ENCODE results near the gene SFRP5.

Gene SFRP5

DNA sequence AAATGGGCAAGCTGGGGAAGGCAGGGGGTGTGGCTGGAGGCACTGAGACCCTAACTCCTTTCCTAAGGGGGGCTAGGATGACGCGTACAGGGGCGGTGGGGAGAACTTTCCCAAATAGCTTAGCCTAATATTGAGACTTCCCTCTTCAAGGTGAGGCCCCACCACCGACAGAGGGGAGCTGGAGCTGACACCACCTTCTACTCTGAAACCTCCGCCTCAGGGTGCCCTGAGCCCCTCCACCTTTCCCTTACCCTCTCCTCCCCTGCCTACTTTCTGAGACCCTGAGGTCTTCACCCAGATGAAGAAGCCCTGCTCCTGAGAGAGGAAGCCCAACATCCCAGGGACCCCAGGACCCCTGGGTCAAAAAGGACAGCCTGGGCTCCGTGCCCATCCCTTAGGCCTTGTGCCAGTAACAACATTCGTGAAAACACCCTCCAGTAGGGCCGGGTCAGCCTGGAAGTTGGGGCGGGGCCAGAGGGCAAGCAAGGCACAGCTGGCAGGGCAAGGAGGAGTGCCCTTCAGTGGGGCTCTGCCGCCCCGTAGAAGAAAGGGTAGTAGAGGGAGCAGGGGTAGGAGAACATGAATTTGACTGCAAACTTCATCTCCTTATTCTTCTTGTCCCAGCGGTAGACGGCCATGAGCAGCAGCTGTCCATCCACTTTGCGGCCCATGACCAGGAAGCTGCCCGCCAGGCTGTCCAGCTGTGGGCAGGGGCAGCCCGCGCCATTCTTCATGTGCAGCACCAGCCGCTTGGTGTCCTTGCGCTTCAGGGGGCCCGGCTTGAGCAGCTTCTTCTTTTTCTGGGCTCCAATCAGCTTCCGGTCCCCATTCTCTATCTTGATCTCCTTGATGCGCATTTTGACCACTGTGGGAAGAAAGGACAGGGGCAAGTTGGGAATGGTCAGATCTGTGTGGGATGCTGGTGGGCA, 4.5 kb downstream of the SFRP5 start:
- intact Hi-C loops (cut with DNase I) = no loop called here
- no peak for DNase-seq

DNA sequence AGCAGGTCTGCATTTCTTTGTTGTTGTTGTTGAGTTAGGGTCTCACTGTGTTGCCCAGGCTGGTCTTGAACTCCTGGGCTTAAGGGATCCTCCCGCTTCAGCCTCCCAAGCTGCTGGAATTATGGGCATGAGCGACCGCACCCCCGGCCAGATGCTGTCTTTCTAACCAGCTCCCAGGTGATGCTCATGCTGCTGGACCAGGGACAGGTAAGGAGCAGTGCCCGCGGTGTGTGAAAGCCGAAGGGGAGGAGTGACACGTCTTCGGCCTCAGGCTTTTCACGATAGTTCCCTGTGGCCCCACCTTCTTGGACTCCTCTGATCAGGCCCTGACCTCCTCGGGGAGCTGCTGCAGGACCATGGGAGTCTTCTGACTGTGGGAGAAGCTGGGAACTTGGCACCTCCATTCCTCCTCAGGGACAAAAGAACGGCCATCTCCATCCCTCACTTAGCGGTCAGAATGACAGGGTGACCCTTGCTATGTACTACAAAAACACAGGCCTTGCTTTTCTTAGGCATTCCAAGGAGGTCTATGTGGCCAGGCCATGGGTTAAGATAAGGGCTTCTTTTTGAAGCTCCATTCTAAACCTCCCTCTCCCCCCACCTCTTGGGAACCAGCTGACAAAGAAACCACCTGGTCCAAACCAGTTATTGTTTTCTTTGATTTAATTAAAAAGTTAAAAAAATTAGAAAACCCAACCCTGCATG, 5.5 kb downstream of the SFRP5 start:
- DNase-seq = peak in 1 of 10 donors; percentile 22
- intact Hi-C loops (cut with DNase I) = no loop called here

DNA sequence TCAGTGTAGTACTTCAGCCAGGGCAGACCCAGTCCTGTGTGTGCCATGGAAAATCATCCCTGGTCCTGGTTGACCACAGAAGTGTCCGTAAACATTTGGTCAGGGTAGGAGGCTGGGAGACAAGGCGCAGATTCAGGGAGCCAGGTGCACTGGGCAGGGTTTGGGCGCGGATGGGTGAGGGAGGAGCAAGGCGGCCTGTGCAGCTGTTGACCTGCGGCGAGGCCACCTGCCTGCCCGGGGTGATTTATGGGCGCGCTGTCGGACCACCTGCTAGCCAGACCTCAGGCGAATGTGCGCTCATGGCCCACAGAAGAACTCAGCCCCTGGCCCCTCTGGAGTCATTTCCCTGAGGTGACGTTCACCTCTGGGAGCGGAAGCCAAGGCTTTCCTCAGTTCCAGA, 6.6 kb downstream of the SFRP5 start:
- DNase-seq = no peak
- intact Hi-C loops (cut with DNase I) = no loop called here

DNA sequence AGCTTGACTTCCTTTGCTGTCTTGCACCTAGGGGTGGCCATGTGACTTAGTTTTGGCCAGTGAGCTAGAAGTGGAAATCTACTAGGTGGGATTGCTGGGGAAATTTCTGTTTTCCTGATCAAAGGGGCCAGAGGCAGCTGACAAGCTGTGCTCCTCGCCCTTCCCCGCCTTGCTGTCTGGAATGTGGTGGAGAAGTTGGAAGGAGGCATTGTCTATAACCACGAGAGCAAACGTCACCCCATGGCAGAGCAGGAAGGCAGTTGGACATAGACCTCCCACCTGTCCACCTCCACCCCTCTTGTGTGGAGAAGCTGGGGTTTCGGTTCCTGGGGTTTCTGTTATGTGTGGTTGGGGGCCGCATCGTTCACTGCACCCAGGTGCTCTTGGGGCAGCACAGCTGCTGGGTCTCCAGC, 7.3 kb downstream of the SFRP5 start:
- DNase-seq = peak in 3 of 10 donors; percentile 5 to 40 (median 10)
- intact Hi-C loops (cut with DNase I) = no loop called here

DNA sequence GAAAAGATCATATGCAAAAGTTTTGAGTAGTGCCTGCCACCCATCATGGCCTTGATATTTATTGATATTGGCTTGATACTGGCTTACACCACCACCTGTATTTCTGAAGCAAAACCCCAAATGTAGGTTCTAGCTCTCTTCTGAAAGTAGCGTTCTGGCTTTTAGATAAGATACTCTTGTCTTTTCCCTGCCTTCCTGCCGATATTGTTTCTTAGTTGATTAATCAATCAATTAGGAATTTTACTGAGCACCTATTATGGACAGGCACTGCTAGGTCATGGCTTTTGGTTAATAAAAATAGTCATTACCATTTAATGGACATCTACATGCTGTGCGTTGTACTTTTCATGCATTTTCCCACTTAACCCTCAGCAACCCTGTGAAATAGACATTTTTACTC, 7.9 kb downstream of the SFRP5 start:
- no peak for DNase-seq
- intact Hi-C loops (cut with DNase I) = no loop called here

DNA sequence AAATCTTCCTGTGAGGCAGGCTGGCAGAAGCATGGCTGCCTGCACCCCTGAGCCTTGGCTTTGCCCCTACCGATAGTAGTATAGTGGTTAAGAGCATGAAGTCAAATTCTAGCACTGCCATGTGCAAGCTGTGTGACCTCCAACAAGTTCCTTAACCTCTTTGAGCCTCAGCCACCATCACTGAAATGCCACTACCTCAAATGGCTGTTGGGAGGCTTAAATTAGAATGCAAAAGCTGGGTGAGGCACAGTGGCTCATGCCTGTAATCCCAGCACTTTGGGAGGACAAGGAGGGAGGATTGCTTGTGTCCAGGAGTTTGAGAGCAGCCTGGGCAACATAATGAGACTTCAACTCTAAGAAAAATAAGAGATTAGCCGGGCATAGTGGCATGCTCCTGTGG, 8.4 kb downstream of the SFRP5 start:
- intact Hi-C loops (cut with DNase I) = no loop called here
- DNase-seq = peak in 3 of 10 donors; percentile 6 to 39 (median 11)

DNA sequence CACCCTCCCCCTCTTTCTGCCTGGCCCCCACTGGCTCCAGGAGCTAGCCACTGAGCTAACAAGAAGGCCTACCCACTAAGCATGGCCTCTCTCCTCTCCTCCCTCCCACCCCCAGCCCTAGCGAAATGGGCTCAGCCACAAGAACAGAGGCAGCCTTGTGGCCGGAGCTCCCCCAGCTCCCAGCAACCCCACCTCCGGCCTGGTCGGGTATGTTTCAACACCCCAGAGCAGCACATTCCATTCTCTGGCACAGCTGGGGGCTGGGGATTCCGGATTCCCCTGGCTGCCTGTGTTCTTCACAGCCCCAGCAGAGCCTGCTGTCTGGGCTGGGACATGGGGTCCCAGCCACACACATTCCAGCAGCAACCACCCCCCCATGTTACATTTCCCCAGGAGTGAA, 9.0 kb downstream of the SFRP5 start:
- peak in 5 of 10 donors; percentile 35 to 83 (median 53) for DNase-seq
- intact Hi-C loops (cut with DNase I) = no loop called here

DNA sequence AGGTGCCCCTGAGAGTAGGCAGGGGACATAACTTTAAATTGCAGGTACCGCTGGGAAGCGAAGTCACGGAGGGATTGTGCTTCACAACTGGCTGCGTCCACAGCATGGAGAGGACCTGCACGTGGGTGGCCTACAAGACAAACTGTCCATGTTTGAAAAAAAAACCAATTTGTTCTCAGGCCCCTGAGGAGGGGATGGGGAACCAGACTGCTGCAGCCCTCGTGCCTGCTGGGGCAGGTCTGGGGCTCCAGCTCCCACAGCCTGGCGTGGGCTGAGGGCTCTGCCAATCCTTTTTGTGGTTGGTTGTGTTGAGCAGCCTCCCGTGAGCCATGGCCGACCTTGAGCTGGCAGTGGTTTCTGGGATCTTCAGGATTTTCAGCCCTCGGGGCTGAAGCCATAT, 9.7 kb downstream of the SFRP5 start:
- intact Hi-C loops (cut with DNase I) = no loop called here
- peak in 3 of 10 donors; percentile 58 to 82 (median 80) for DNase-seq

DNA sequence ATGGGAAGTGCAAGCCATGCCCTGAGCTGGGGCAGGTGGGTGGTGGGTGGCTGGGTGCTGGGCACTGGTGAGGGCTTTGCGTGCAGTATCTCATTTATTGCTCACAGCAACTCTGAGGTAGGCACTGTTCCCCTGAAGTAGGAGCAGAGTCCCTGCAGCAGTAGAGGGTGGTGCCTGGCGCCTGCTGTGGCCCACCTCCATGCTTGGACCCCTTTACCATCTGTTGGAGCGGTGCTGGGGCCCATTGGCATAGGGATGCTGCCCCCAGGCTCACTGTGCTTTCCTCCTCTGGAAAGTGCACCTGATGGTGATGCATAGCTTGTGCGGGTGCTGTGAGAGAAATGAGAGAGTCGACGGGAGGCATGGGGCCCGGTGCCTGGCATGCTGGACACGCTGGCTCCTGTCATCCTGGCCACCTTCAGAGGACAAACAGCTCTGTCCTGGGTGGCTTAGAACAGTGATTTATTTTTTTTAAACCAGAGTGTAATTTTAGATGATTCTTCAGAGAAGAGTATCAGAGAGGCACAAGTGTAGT, 10.4 kb downstream of the SFRP5 start:
- intact Hi-C loops (cut with DNase I) = no loop called here
- peak in 3 of 10 donors; percentile 72 to 85 (median 81) for DNase-seq

DNA sequence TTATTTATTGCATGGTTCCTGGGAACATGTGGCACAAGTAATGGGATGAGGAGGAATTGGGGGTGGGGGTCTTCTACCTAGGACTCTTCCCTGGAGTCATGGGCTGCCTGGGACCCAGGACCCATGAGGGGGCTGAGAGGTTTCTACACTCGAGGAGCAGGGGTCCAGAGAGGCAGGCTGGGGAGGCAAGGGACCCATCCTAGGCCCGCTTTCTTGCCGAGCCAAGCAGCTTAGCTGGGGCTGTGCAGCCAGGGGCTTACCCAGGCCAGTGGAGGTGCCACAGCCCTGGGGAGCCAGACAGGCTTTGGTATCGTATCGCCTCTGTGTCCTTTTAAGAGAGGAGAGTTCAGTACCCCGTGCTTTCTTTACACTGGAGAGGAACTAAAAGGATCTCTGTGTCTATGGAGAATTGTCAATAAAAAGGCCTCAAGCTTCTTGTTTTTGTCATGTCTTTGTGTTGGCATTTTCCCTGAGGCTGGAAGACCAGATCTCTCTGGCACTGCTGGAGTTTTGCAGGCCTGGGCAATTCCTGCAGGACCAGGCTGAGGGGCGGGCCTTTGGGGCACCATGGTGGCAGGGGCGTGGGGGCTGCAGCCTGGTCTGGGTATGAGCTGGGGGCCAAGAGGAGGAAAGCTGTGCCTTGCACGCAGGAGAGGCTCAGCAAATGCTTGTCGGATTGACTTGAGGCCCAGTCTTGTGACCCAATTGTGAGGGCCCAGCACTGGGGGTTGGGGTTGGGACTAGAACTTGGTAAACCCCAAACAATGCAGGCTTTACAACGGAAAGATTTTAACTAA, 11.1 kb downstream of the SFRP5 start:
- DNase-seq = peak in 2 of 10 donors; percentile 68 to 82
- intact Hi-C loops (cut with DNase I) = no loop called here

DNA sequence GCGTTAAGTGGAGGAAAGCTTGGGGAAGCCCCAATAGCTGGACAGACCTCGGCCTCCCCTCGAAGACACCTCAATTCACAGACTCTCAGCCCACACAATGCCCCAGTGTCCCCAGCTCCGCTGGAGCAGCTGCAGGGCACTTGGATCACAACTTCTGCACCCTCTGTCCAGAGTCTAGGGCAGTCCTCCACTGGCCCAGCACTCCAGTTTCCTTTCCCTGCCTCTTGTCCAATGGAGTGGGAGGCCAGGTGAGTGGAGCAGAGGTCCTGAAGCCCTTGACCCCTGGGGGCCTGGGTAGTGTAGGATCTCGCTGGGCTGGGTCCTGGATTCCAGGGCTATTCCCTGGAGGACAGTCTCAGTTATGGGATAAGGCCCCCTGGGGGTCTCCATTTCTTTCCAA, 11.9 kb downstream of the SFRP5 start:
- intact Hi-C loops (cut with DNase I) = loop anchor here (1.0 to 5.0 kb wide), 2 partner anchors 109 to 282 kb away; no protein-coding TSS in a partner anchor

DNA sequence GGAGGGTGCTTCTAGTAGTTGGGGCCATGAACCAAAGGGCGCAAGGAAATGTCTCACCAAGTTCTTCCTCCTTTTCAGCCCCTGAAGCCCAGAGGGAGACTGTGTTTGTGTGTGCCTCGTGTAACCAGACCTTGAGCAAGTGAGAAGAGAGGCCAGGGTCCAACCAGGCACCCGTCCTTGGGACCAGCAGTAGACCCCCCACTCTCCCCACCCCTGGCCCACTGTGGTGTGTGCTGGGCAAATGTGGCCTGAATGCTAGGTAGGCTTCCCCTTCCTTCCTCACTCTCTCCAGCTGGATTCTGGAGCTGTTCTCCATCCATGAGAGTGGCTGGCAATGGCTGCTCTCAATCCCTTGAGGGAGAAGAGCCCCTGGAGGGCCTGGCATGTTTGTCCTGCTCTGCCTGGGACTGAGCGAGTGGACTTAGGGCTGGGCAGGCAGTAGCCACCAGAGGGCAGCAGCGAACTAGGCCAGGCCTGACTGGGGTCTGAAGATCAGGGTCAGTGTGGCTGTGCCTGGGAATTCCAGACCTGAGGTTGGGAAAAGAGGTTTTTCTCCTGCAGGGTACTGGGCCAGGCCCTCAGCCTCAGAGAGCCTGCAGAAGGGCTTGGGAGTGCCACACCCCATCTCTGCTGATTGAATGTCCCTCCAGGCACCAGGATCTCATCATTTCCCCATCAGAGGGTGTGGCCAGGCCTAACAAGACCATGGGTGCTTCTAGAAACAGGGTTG, 12.5 kb downstream of the SFRP5 start:
- peak; percentile 60 to 96 (median 75) for DNase-seq
- intact Hi-C loops (cut with DNase I) = loop anchor here (1.0 to 5.0 kb wide), 2 partner anchors 110 to 283 kb away; no protein-coding TSS in a partner anchor

More for the DNA sequence above, 11.9 kb downstream of the SFRP5 start:
- DNase-seq = peak in 2 of 10 donors; percentile 62 to 69

DNA sequence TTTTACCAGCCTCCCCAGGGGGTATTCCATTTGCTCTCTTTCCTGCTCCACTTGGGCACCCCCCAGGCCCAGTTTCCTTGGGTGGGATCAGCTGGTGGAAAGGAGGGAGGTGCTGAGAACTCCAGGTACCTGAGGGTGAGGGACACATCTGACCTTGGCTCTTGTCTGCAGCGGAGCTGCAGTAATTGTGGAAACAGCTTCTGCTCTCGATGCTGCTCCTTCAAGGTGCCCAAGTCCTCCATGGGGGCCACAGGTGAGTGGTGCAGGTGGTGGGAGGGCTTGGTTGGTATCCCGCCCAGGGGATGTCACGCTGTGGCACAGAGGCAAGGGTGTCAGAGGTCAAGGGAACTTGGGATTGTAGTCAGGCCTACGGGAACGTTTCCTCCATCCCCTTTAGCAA, 14.3 kb downstream of the SFRP5 start:
- peak in 2 of 10 donors; percentile 15 to 57 for DNase-seq
- intact Hi-C loops (cut with DNase I) = loop anchor here (5.0 kb wide), 1 partner anchor 285 kb away; no protein-coding TSS in a partner anchor

DNA sequence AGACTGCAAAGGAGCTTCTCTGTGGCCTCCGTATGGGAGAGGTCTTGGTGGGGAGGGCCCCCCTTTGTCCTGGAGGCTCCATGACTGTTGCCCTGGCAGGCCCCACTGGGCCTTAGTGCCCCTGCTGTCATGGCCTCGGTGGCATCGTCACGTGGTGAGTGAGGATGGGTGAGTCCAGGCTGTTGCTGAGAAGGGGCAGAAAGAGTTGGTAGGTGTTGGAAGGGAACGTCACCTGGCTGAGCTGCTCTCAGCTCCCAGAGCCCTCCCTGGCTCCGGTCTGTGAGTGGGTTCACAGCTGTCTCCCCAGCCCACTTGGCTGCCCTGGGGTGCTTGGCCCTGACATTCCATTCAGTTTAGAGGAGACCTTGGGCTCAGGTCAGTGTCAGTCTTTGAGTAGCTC, 16.1 kb downstream of the SFRP5 start:
- DNase-seq = peak in 2 of 10 donors; percentile 44 to 72
- intact Hi-C loops (cut with DNase I) = loop anchor here (5.0 kb wide), 1 partner anchor 287 kb away; no protein-coding TSS in a partner anchor

DNA sequence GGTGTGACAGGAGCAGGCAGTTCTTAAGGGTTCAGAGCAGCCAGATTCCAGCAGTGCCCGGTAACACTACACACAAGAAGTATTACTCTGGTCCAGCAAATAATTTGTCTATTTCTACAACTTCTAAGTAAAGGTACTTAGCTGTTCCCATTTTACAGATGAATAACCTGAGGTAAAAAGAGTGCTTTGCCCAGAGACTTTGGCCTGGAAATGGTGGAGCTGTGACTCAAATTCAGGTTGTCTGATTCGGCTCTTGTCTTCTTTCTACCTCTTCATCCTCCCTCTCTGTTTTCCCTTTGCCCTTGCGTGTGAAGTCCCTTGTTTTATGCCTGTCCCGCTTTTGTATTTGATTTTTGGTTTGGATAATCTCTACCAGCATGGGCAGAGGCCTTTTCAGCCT, 17.1 kb downstream of the SFRP5 start:
- intact Hi-C loops (cut with DNase I) = loop anchor here (5.0 kb wide), 1 partner anchor 288 kb away; no protein-coding TSS in a partner anchor
- no peak for DNase-seq

DNA sequence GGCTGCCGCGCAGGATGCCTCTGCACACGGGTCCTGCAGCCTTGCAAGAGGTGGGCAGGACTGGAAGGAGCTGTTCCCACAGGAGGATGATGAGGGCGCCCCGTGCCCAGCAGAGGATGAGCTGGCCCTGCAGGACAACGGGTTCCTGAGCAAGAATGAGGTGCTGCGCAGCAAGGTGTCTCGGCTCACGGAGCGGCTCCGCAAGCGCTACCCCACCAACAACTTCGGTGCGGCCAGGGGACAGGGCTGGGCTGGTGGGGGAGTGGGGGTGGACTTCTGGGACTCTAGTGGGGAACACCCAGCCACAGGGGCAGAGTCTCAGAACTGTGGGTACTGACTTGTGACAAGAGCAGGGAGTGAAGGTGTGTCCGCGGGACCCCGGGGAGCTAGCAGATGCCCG, 18.8 kb downstream of the SFRP5 start:
- intact Hi-C loops (cut with DNase I) = no loop called here

DNA sequence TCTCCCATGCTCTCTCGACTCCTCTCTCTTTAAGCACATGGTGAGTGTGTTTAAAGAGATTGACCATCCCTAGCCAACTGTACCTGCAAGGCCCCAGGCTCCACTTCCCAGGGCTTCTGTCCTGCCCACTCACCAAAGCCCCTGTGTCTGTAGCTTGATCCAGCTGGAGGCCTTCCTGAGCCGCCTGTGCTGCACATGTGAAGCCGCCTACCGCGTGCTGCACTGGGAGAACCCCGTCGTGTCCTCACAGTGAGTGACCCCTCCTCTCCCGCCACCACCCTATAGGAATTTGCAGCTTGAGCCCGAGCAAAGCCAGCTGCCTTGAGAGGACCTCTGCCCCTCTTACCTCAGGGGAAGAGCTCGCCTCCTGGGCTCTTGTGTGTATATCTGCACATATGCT, 23.7 kb downstream of the SFRP5 start:
- peak in 2 of 10 donors; percentile 67 to 71 for DNase-seq

More for the DNA sequence above, 18.8 kb downstream of the SFRP5 start:
- peak in 2 of 10 donors; percentile 67 to 70 for DNase-seq

DNA sequence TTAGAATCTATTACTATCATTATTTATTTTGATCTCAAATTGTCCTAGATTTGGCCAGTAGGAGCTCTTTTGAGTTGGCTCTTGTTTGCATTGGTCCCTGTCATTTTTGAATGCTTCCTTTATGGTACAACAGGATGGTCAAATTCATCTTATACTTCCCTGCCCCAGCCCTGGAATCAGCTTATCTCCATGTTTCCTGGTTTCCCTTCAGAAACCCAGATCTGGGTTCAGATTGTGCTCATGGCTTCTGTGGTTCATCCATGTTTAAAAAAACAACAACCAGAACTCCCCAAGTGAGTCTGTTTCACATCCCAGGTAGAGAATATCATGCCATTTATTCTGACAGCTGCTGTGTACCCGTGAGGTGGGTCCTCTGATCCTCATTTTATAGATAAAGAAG, 24.2 kb downstream of the SFRP5 start:
- no peak for DNase-seq
- intact Hi-C loops (cut with DNase I) = no loop called here

More for the DNA sequence above, 23.7 kb downstream of the SFRP5 start:
- intact Hi-C loops (cut with DNase I) = no loop called here

DNA sequence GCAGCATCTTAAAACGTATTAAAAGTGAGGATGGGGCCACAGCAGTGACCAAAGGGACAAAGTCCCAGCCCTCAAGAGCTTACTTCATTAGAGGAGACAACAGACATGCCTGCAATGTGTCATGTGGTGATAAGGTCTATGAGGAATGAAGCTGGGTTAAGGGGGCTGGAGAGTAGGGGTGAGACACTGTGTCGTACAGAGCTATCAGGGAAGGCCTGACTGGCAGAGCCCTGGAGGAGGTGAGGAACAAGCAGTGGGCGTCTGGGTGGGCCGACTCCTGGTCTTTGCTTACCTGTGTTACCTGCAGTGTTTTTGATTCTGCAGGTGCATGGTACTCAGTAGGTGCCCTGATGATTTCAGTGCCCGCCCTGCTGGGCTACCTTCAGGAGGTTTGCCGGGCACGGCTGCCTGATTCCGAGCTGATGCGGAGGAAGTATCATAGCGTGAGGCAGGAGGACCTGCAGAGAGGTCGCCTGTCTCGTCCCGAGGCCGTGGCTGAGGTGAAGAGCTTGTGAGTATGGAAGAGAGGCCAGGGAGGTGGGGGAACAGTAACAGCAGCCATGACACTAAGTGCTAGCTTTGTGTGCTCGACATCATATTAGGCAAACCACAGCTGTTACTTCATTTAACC, 27.3 kb downstream of the SFRP5 start:
- intact Hi-C loops (cut with DNase I) = no loop called here
- peak in 1 of 10 donors; percentile 43 for DNase-seq
